Measurements from ENCODE around the gene ITPKC. TPM values are rescaled to one million over a fixed set of nuclear protein-coding genes. Genes with fewer than 3 reads are reported as not detected.
"Not testable (repeated sequence)": the region's sequence is repeated elsewhere in the genome, so short reads cannot be mapped to it uniquely, and the experiment has no call there.

Gene ITPKC
- total and polyA plus RNA-seq, 7 donors, result 6.9 to 19.2 (median 14.5) TPM

GRCh38 chr19:40768869-40769268 lies 52.0 kb downstream of the ITPKC start:
- ATAC-seq, result no peak
- no peak for DNase-seq
- H3K4me3 ChIP-seq, result no peak overlapping the region
- TF ChIP-seq CTCF (IDR thresholded peaks at IDR 0.05), result no peak
- H3K4me1 ChIP-seq, result no peaks in the 10 kb centered on the region
- no peaks in the 10 kb centered on the region for H3K9me3 ChIP-seq
- peaks cover 11 to 27% of the 10 kb centered on the region in 2 donors for H3K36me3 ChIP-seq (ENCODE audit: insufficient read depth in 1 of 2, low read depth in 1 of 2)
- H3K27me3 ChIP-seq (ENCODE audit: insufficient read depth in 3 of 3, low read length in 2 of 3), result no peaks in the 10 kb centered on the region
- WGBS, 3 donors, result 75 to 85% (median 76%) methylated on average over 5 of the region's 5 CpGs
- no peak overlapping the region for H3K27ac ChIP-seq
- intact Hi-C loops (cut with DNase I), result no loop called here

- H3K4me1 ChIP-seq; H3K27ac ChIP-seq; intact Hi-C loops (cut with DNase I); H3K36me3 ChIP-seq (ENCODE audit: insufficient read depth in 1 of 2, low read depth in 1 of 2); H3K4me3 ChIP-seq; H3K27me3 ChIP-seq (ENCODE audit: insufficient read depth in 3 of 3, low read length in 2 of 3); DNase-seq; ATAC-seq; H3K9me3 ChIP-seq: not testable (repeated sequence)
- 86 to 89% (median 87%) methylated on average over 10 of the region's 10 CpGs for WGBS, 3 donors
Measured at GRCh38 chr19:40771101-40771862, 54.4 kb downstream of the ITPKC start.

GRCh38 chr19:40774916-40775631 lies 58.2 kb downstream of the ITPKC start, which contains the start of gene MIA:
Gene MIA (plus strand): TSS chr19:40775521. CDS start chr19:40775543, 22 bp downstream.
- no peak for TF ChIP-seq CTCF (IDR thresholded peaks at IDR 0.05)
- Histone ChIP-seq H3K4me3 (no peak within 1 kb of the TSS), H3K9me3 (no peaks in the 10 kb centered on the region), H3K27me3 (ENCODE audit: insufficient read depth in 3 of 3, low read length in 2 of 3) (no peaks in the 10 kb centered on the region), H3K27ac (no peak within 1 kb of the TSS), H3K36me3 (ENCODE audit: insufficient read depth in 1 of 2, low read depth in 1 of 2) (no peaks in the 10 kb centered on the region), H3K4me1 (peaks cover 12% of the 10 kb centered on the region)
- DNase-seq (no peak), ATAC-seq (no peak)
- intact Hi-C loops (cut with DNase I), result no loop called here
- 84 to 87% (median 86%) methylated on average over 9 of the region's 9 CpGs for WGBS, 3 donors

GRCh38 chr19:40775632-40776022 lies 58.7 kb downstream of the ITPKC start:
- Histone ChIP-seq H3K36me3 (ENCODE audit: insufficient read depth in 1 of 2, low read depth in 1 of 2) (no peaks in the 10 kb centered on the region), H3K27ac (no peak overlapping the region), H3K27me3 (ENCODE audit: insufficient read depth in 3 of 3, low read length in 2 of 3) (no peaks in the 10 kb centered on the region), H3K9me3 (no peaks in the 10 kb centered on the region), H3K4me1 (peaks cover 12% of the 10 kb centered on the region), H3K4me3 (no peak overlapping the region)
- intact Hi-C loops (cut with DNase I), result loop anchor here in 1 of 2 donors (2.0 kb wide), 1 partner anchor 23 kb away; no protein-coding TSS in a partner anchor
- WGBS, 3 donors, result 90 to 98% (median 93%) methylated on average over 10 of the region's 10 CpGs
- DNase-seq (no peak), ATAC-seq (no peak)
- no peak for TF ChIP-seq CTCF (IDR thresholded peaks at IDR 0.05)

GRCh38 chr19:40776364-40776763 lies 59.5 kb downstream of the ITPKC start:
- H3K9me3 ChIP-seq, result no peaks in the 10 kb centered on the region
- no peaks in the 10 kb centered on the region for H3K27me3 ChIP-seq (ENCODE audit: insufficient read depth in 3 of 3, low read length in 2 of 3)
- WGBS, 3 donors, result 77 to 80% (median 80%) methylated on average over 7 of the region's 7 CpGs
- no peak for TF ChIP-seq CTCF (IDR thresholded peaks at IDR 0.05)
- DNase-seq (no peak), ATAC-seq (no peak)
- peaks cover 12% of the 10 kb centered on the region for H3K4me1 ChIP-seq
- no peaks in the 10 kb centered on the region for H3K36me3 ChIP-seq (ENCODE audit: insufficient read depth in 1 of 2, low read depth in 1 of 2)
- intact Hi-C loops (cut with DNase I), result loop anchor here in 1 of 2 donors (2.0 kb wide), 1 partner anchor 24 kb away; no protein-coding TSS in a partner anchor
- H3K27ac ChIP-seq, result no peak overlapping the region
- no peak overlapping the region for H3K4me3 ChIP-seq
